HEK293 (cell line): ENCODE measurements around the gene FGF12.

Source experiments
- CTCF ChIP-seq: fragments of 450-650 bp; formaldehyde crosslinking; IDR thresholded peaks from 2 replicates; pipeline ENCODE4 v1.5.1; 2016; ENCODE audit warnings: missing biosample characterization, missing genetic modification characterization
- INSM2 ChIP-seq: fragments of 450-650 bp; formaldehyde crosslinking; IDR thresholded peaks from 2 replicates; pipeline ENCODE4 v1.5.1; 2016; ENCODE audit warnings: missing biosample characterization, missing genetic modification characterization
- PRDM2 ChIP-seq: fragments of 450-650 bp; formaldehyde crosslinking; IDR thresholded peaks from 2 replicates; pipeline ENCODE4 v1.5.1; 2016; ENCODE audit warnings: missing biosample characterization, missing genetic modification characterization, borderline replicate concordance
- SALL2 ChIP-seq: fragments of 450-650 bp; formaldehyde crosslinking; IDR thresholded peaks from 2 replicates; pipeline ENCODE4 v1.5.0; 2017; ENCODE audit warnings: missing biosample characterization, mild to moderate bottlenecking, missing genetic modification characterization, borderline replicate concordance
- ZNF571 ChIP-seq: fragments of 450-650 bp; formaldehyde crosslinking; IDR thresholded peaks from 2 replicates; pipeline ENCODE4 v1.5.0; 2017; ENCODE audit warnings: missing biosample characterization, missing genetic modification characterization
- ZNF660 ChIP-seq: fragments of 450-650 bp; IDR thresholded peaks from 2 replicates; pipeline ENCODE4 v1.5.1; 2018; ENCODE audit warnings: missing biosample characterization, mild to moderate bottlenecking, missing genetic modification characterization
- ZNF747 ChIP-seq: fragments of 450-650 bp; formaldehyde crosslinking; IDR thresholded peaks from 2 replicates; pipeline ENCODE4 v1.5.1; 2016; ENCODE audit warnings: missing biosample characterization, missing genetic modification characterization
- TF ChIP-seq, protein P1 (sequence below): fragments of 450-650 bp; formaldehyde crosslinking; IDR thresholded peaks from 2 replicates; pipeline ENCODE4 v1.5.1; 2016; ENCODE audit warnings: missing biosample characterization, missing genetic modification characterization

- no peak for TF ChIP-seq PRDM2 (tag by site-specific recombination)
- no peak for TF ChIP-seq ZNF660 (tag by site-specific recombination)
- TF ChIP-seq INSM2 = no peak
- TF ChIP-seq, protein P1, sequence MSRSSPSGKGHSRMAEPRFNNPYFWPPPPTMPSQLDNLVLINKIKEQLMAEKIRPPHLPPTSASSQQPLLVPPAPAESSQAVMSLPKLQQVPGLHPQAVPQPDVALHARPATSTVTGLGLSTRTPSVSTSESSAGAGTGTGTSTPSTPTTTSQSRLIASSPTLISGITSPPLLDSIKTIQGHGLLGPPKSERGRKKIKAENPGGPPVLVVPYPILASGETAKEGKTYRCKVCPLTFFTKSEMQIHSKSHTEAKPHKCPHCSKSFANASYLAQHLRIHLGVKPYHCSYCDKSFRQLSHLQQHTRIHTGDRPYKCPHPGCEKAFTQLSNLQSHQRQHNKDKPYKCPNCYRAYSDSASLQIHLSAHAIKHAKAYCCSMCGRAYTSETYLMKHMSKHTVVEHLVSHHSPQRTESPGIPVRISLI (tag by site-specific recombination) = no peak
- TF ChIP-seq ZNF747 (tag by site-specific recombination) = no peak
- TF ChIP-seq CTCF = no peak
- TF ChIP-seq SALL2 (tag by site-specific recombination) = no peak
- no peak for TF ChIP-seq ZNF571 (tag by site-specific recombination)
Observed at GRCh38 chr3:192751148-192751547, 23.8 kb upstream of the FGF12 start.
